GM18498 (cell line): ENCODE measurements around the gene PSPH.
"Not testable (repeated sequence)": the region's sequence is repeated elsewhere in the genome, so short reads cannot be mapped to it uniquely, and the experiment has no call there.

Experiments
- ATAC-seq: cut with Tn5 transposase; IDR thresholded peaks from one replicate; pipeline ENCODE4 v1.9.1; 2021; ENCODE audit warnings: mild to moderate bottlenecking, moderate library complexity; ENCODE audit not compliant: unreplicated experiment

Gene PSPH

GRCh38 chr7:56051339-56052191, at the start of gene PSPH, which contains the start of gene CCT6A:
PSPH (minus strand) TSS chr7:56051444; CDS start chr7:56021212, 30,232 bp downstream.
CCT6A (plus strand) TSS chr7:56051765; CDS start chr7:56051849, 84 bp downstream.
- ATAC-seq: peak; percentile 97

DNA sequence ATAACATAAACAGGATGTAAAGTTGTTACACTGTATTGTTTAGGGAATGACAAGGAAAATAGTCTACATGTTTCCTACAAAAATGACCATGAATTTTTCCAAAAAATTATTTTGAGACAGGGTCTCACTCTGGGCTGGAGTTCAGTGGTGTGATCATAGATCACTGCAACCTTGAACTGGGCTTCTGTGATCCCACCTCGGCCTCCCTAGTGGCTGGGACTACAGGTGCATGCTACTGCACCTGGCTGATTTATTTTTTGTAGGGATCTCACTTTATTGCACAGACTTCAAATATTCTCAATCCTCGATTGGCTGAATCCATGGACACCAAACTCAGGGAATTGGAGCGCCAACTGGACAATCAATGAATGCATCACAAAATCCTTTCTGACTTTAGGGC, 48.4 kb upstream of the PSPH start:
- ATAC-seq: no peak

GRCh38 chr7:56098187-56099008, 47.2 kb upstream of the PSPH start:
- ATAC-seq: not testable (repeated sequence)

GRCh38 chr7:56097700-56098099, 46.5 kb upstream of the PSPH start:
- no peak for ATAC-seq

- ATAC-seq: no peak
These were observed 41.7 kb upstream of the PSPH start, which contains the start of gene PHKG1 for GRCh38 chr7:56092789-56093531. PHKG1 (minus strand) TSS chr7:56092952; CDS start chr7:56088941, 4,011 bp downstream.

DNA sequence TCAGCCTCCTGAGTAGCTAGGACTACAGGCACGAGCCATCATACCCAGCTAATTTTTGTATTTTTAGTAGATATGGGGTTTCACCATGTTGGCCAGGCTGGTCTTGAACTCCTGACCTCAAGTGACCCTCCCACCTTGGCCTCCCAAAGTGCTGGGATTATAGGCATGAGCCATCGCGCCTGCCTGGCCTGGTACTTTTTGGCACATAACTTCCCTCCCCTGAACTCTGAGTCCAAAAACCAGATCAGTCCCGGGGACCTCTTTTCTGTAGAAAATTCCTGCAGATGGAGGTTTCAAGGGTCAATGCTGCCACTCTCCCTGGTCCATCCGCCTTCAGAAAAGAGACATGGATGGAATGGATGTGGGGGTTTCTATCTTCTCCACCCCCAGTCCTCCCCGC, 41.1 kb upstream of the PSPH start:
- not testable (repeated sequence) for ATAC-seq

GRCh38 chr7:56091591-56091990, 40.3 kb upstream of the PSPH start:
- no peak for ATAC-seq

DNA sequence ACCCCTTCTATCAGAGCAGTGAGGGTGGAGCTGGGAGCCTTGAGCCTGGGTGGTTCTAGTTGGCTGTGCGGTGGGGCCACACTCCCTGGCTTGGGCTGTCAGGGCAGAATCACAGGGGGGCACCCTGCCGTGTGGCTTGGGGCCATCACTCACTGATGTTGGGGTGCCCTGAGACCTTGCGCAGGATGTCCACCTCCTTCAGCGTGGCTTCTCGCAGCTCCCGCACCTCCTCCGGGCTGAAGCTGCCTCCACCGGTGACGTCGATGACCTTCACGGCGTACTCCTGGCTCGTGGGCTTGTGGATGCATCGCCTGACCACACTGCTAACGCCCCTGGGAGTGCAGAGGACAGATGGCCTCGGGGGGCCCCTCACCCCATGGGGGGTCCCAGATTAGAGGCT, 36.2 kb upstream of the PSPH start:
- ATAC-seq: no peak

- ATAC-seq: no peak
These were observed 35.5 kb upstream of the PSPH start for GRCh38 chr7:56086761-56087160.

- ATAC-seq: no peak
These were observed 32.0 kb upstream of the PSPH start for GRCh38 chr7:56083150-56083785.

DNA sequence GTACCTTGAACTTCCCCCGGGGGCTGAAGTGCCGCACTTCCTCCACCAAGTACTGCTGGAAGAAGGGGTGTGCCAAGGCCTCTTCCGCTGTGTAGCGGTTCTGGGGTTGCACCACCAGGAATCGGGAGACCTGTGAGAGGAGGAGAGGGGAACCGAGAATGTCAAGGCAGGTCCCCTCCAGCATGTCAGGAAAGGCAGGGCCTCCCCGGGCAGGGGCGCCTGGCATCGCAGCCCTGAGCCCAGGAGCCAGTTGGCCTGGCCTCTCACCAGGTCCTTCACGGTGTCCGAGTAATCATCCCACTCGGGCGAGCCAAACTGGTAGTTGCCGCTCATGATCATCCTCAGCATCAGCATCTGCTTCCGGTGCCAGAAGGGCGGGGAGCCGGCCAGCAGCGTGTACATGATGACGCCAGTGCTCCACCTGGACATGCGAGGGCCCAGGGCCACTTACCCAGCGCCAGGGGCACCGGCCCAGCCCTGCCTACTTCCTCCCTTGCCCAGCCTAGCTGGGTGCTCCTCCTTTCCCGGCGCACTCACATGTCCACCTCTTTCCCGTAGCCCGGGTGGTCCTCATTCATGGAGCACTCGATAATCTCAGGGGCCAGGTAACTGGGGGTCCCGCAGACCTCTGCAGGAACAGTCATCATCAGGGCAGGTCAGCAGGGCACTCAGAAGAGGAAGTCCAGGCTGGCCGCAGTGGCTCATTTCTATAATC, 30.5 kb upstream of the PSPH start:
- no peak for ATAC-seq

GRCh38 chr7:56080726-56081435, 29.6 kb upstream of the PSPH start:
- not testable (repeated sequence) for ATAC-seq

DNA sequence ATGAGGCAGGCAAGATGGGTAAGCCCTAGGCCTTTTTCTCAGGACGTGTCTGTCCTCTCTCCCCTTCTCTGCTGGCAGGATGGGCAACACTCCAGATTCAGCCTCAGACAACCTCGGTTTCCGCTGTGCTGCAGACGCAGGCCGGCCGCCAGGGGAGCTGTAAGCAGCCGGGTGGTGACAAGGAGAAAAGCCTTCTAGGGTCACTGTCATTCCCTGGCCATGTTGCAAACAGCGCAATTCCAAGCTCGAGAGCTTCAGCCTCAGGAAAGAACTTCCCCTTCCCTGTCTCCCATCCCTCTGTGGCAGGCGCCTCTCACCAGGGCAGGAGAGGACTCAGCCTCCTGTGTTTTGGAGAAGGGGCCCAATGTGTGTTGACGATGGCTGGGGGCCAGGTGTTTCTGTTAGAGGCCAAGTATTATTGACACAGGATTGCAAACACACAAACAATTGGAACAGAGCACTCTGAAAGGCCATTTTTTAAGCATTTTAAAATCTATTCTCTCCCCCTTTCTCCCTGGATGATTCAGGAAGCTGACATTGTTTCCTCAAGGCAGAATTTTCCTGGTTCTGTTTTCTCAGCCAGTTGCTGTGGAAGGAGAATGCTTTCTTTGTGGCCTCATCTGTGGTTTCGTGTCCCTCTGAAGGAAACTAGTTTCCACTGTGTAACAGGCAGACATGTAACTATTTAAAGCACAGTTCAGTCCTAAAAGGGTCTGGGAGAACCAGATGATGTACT, 28.4 kb upstream of the PSPH start:
- no peak for ATAC-seq

GRCh38 chr7:56078196-56078595, 27.0 kb upstream of the PSPH start:
- ATAC-seq: no peak

DNA sequence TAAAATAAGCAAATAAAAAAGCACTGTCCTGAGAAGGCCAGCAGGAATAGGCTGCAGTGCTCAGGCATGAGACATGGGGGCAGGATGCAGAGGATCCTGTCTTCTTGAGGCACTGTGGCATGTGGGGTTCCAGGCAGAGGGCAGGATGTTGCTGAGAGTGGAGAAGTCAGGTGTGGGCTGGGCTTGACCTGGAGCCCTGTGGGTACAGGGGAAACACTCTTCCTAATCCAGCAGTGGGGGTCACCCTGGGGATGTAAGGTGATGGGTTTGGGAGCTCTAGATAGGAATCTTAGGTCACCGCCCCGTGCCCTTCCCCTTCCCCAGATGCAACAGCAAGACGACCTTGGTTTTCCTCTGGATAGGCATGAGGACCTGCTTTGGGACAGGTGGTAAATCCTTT, 26.4 kb upstream of the PSPH start:
- no peak for ATAC-seq

- ATAC-seq: peak; percentile 92
These were observed 23.1 kb upstream of the PSPH start for GRCh38 chr7:56074371-56074791.

DNA sequence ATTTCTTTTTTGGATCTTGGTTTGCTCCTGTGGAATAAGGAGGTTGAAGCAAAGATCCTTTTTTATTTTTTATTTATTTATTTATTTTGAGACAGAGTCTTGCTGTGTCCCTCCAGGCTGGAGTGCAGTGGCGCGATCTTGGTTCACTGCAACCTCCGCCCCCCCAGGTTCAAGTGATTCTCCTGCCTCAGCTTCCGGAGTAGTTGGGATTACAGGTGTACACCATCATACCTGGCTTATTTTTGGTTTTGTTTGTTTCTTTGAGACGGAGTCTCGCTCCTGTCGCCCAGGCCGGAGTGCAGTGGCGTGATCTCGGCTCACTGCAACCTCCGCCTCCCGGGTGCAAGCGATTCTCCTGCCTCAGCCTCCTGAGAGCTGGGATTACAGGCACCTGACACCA, 15.1 kb upstream of the PSPH start:
- ATAC-seq: not testable (repeated sequence)

DNA sequence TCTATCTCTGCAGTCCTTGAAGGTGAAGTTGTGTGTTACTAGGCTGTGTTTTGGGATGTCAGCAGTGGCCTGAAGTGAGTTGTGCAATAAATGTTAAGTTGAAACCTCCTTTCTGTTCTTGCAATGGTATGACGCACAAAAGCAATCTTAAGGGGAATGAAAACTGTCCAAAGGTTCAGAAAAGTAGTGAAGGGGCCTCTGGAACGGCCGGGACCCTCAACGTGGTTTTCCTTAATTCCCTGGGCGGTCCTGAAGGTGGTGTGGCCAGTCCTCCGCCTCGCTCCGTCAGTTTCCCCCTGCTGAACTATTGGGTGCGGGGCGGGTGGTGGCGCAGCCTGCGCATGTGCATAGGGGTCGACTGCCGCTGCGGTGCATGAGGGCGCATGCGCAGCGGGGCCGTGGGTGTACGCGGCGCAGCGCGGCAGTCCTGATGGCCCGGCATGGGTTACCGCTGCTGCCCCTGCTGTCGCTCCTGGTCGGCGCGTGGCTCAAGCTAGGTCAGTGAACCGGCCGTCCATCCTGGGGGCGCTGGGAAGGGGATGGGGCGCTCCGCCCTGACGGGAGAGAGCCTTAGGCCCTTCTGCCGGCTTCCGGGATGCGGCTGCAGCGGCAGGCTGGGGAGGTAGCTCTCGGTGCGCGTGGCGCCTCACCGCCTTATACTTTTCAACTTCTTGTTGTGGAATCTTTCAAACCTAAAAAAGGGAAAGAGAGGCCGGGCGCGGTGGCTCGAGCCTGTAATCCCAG, 12.8 kb upstream of the PSPH start, which contains the start of gene SUMF2:
TSS of gene SUMF2 (plus strand) at position 405 of the 744 bp plus-strand sequence. CDS start at position 431, 26 bp downstream.
- ATAC-seq: peak; percentile 88
